Right atrium auricular region (tissue), 2 donors: Measurements from ENCODE around the gene EHD1. TPM values are rescaled to one million over a fixed set of nuclear protein-coding genes. Genes with fewer than 3 reads are reported as not detected.

Experiments
- DNase-seq: peaks from one replicate; pipeline ENCODE4 v3.0.0-alpha.2; 2019; ENCODE audit warnings: low spot score
- H3K27ac ChIP-seq, 2 donors: fragments of 200-600 bp; sonication (generic); 1 replicate in 1 of 2; 2 replicates in 1 of 2; pipeline ENCODE4 v1.5.1; 2016 to 2019
- H3K27me3 ChIP-seq, 2 donors: fragments of 200-600 bp; sonication (generic); one replicate each; pipeline versions ENCODE4 v1.5.1 to v1.6.0; 2017 to 2019
- H3K36me3 ChIP-seq: fragments of 200-600 bp; sonication (generic); one replicate; pipeline ENCODE4 v1.5.1; 2016
- H3K4me1 ChIP-seq, 2 donors: fragments of 200-600 bp; sonication (generic); one replicate each; pipeline versions ENCODE4 v1.5.1 to v1.6.0; 2017 to 2019
- H3K4me3 ChIP-seq, 2 donors: fragments of 200-600 bp; sonication (generic); 1 replicate in 1 of 2; 2 replicates in 1 of 2; pipeline ENCODE4 v1.5.1; 2017 to 2019; ENCODE audit warnings: mild to moderate bottlenecking in 1 of 2, moderate library complexity in 1 of 2
- H3K9me3 ChIP-seq, 2 donors: fragments of 200-600 bp; sonication (generic); one replicate each; pipeline ENCODE4 v1.5.1; 2019
- CTCF ChIP-seq, 2 donors: fragments of 200-600 bp; sonication (generic); IDR thresholded peaks; one replicate each; pipeline ENCODE4 v1.5.1; 2019; ENCODE audit warnings: antibody characterized with exemption in 2 of 2
- total RNA-seq, 2 donors: library from RNA; depleted of rRNA; stranded (reverse); fragments of >200 nt; gene quantifications; one replicate each; pipeline ENCODE4 v1.1.0, GENCODE V29; 2016

The EHD1 gene
- total RNA-seq, 2 donors from 2014 or later: 29.5 to 34.1 TPM

- Histone ChIP-seq H3K9me3 (no peaks in the 10 kb centered on the region), H3K27me3 (no peaks in the 10 kb centered on the region), H3K27ac (no peak overlapping the region), H3K4me3 (no peak overlapping the region), H3K36me3 (peaks cover 73% of the 10 kb centered on the region), H3K4me1 (peaks cover 0 to 16% of the 10 kb centered on the region in 2 donors)
- no peak for DNase-seq
- no peak for TF ChIP-seq CTCF (IDR thresholded peaks at IDR 0.05)
These were observed 33.3 kb upstream of the EHD1 start for GRCh38 chr11:64911689-64912088.

GRCh38 chr11:64911142-64911541, 32.7 kb upstream of the EHD1 start:
- no peaks in the 10 kb centered on the region for H3K9me3 ChIP-seq
- H3K36me3 ChIP-seq: peaks cover 78% of the 10 kb centered on the region
- H3K4me1 ChIP-seq: peaks cover 0 to 11% of the 10 kb centered on the region in 2 donors
- H3K4me3 ChIP-seq: no peak overlapping the region
- no peaks in the 10 kb centered on the region for H3K27me3 ChIP-seq
- H3K27ac ChIP-seq: no peak overlapping the region
- TF ChIP-seq CTCF (IDR thresholded peaks at IDR 0.05): no peak
- DNase-seq: no peak

- Histone ChIP-seq H3K27me3 (no peaks in the 10 kb centered on the region), H3K4me3 (no peak overlapping the region), H3K4me1 (peaks cover 0 to 6% of the 10 kb centered on the region in 2 donors), H3K9me3 (no peaks in the 10 kb centered on the region), H3K27ac (no peak overlapping the region), H3K36me3 (peaks cover 84% of the 10 kb centered on the region)
- TF ChIP-seq CTCF (IDR thresholded peaks at IDR 0.05): no peak
- DNase-seq: no peak
These were observed 32.2 kb upstream of the EHD1 start for GRCh38 chr11:64910451-64911093.

- no peak for TF ChIP-seq CTCF (IDR thresholded peaks at IDR 0.05)
- no peak overlapping the region for H3K27ac ChIP-seq
- H3K36me3 ChIP-seq: peaks cover 89% of the 10 kb centered on the region
- H3K4me3 ChIP-seq: no peak overlapping the region
- H3K9me3 ChIP-seq: no peaks in the 10 kb centered on the region
- no peaks in the 10 kb centered on the region for H3K27me3 ChIP-seq
- no peaks in the 10 kb centered on the region for H3K4me1 ChIP-seq
- no peak for DNase-seq
These were observed 31.4 kb upstream of the EHD1 start for GRCh38 chr11:64909653-64910343.

- DNase-seq: no peak
- Histone ChIP-seq H3K27ac (no peak overlapping the region), H3K4me3 (no peak overlapping the region), H3K27me3 (no peaks in the 10 kb centered on the region), H3K9me3 (no peaks in the 10 kb centered on the region), H3K4me1 (no peaks in the 10 kb centered on the region), H3K36me3 (peaks cover 91% of the 10 kb centered on the region)
- no peak for TF ChIP-seq CTCF (IDR thresholded peaks at IDR 0.05)
These were observed 30.3 kb upstream of the EHD1 start for GRCh38 chr11:64908766-64909165.
